Breast epithelium (tissue), 4 donors: ENCODE measurements around the gene GPR85. TPM values are rescaled to one million over a fixed set of nuclear protein-coding genes. Genes with fewer than 3 reads are reported as not detected.

Experiments
- DNase-seq, 2 donors: peaks; one replicate each; pipeline ENCODE4 v3.0.0-alpha.2; 2019; ENCODE audit warnings: low spot score in 2 of 2
- H3K27ac ChIP-seq, 2 donors: fragments of 200-600 bp; sonication (generic) in 1 of 2; one replicate each; pipeline ENCODE4 v1.5.1; 2016 to 2019; ENCODE audit warnings: mild to moderate bottlenecking in 1 of 2
- H3K27me3 ChIP-seq, 2 donors: fragments of 200-600 bp; sonication (generic) in 1 of 2; one replicate each; pipeline versions ENCODE4 v1.5.1 to v1.6.0; 2017 to 2019; ENCODE audit warnings: control low read depth in 1 of 2, mild to moderate bottlenecking in 1 of 2
- H3K36me3 ChIP-seq: fragments of 200-600 bp; one replicate; pipeline ENCODE4 v1.5.1; 2019
- H3K4me1 ChIP-seq, 2 donors: fragments of 200-600 bp; sonication (generic); one replicate each; pipeline ENCODE4 v1.5.1; 2016 to 2019; ENCODE audit warnings: control low read depth in 1 of 2
- H3K4me3 ChIP-seq, 3 donors: fragments of 200-600 bp; sonication (generic); 1 replicate in 2 of 3; 2 replicates in 1 of 3; pipeline ENCODE4 v1.5.1; 2016 to 2019; ENCODE audit warnings: mild to moderate bottlenecking in 3 of 3, moderate library complexity in 2 of 3
- H3K9me3 ChIP-seq, 2 donors: fragments of 200-600 bp; sonication (generic) in 1 of 2; one replicate each; pipeline ENCODE4 v1.5.1; 2016 to 2019; ENCODE audit warnings: control low read depth in 1 of 2
- POLR2A ChIP-seq: fragments of 450-650 bp; IDR thresholded peaks from one replicate; pipeline ENCODE4 v1.6.1; 2016; ENCODE audit warnings: antibody characterized with exemption, mild to moderate bottlenecking, moderate library complexity
- POLR2AphosphoS5 ChIP-seq, 3 donors: sonication (generic); formaldehyde crosslinking; IDR thresholded peaks; one replicate each; pipeline ENCODE4 v1.6.1; 2017; ENCODE audit warnings: antibody characterized with exemption in 3 of 3
- intact Hi-C: fragments of 100-400 bp; cut with DNase I; formaldehyde crosslinking; loops from one replicate; pipeline ENCODE4 v1.15.1; 2023; ENCODE audit warnings: low total_unique reads
- total RNA-seq, 3 donors: library from RNA; depleted of rRNA; stranded (reverse); fragments of >200 nt; gene quantifications; one replicate each; pipeline ENCODE4 v1.1.0, GENCODE V29; 2016
- TF ChIP-seq, protein P1 (sequence below), 3 donors: fragments of 450-650 bp; IDR thresholded peaks; one replicate each; pipeline ENCODE4 v1.5.1; 2016 to 2017; ENCODE audit warnings: antibody characterized with exemption in 3 of 3, mild to moderate bottlenecking in 3 of 3, moderate library complexity in 3 of 3

GPR85 gene
- total RNA-seq, 3 donors from 2014 or later = 0.29 to 1.6 (median 0.33) TPM

GRCh38 chr7:113093561-113093960 lies 6.9 kb upstream of the GPR85 start:
- H3K4me3 ChIP-seq = no peak overlapping the region
- no peaks in the 10 kb centered on the region for H3K9me3 ChIP-seq
- TF ChIP-seq POLR2AphosphoS5 (IDR thresholded peaks at IDR 0.05) = no peak
- no peak for TF ChIP-seq POLR2A
- TF ChIP-seq, protein P1, sequence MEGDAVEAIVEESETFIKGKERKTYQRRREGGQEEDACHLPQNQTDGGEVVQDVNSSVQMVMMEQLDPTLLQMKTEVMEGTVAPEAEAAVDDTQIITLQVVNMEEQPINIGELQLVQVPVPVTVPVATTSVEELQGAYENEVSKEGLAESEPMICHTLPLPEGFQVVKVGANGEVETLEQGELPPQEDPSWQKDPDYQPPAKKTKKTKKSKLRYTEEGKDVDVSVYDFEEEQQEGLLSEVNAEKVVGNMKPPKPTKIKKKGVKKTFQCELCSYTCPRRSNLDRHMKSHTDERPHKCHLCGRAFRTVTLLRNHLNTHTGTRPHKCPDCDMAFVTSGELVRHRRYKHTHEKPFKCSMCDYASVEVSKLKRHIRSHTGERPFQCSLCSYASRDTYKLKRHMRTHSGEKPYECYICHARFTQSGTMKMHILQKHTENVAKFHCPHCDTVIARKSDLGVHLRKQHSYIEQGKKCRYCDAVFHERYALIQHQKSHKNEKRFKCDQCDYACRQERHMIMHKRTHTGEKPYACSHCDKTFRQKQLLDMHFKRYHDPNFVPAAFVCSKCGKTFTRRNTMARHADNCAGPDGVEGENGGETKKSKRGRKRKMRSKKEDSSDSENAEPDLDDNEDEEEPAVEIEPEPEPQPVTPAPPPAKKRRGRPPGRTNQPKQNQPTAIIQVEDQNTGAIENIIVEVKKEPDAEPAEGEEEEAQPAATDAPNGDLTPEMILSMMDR (IDR thresholded peaks at IDR 0.05) = no peak
- DNase-seq = no peak
- H3K36me3 ChIP-seq = no peaks in the 10 kb centered on the region
- no peaks in the 10 kb centered on the region for H3K27me3 ChIP-seq
- intact Hi-C loops = no loop called here
- no peak overlapping the region for H3K27ac ChIP-seq
- no peaks in the 10 kb centered on the region for H3K4me1 ChIP-seq

DNA sequence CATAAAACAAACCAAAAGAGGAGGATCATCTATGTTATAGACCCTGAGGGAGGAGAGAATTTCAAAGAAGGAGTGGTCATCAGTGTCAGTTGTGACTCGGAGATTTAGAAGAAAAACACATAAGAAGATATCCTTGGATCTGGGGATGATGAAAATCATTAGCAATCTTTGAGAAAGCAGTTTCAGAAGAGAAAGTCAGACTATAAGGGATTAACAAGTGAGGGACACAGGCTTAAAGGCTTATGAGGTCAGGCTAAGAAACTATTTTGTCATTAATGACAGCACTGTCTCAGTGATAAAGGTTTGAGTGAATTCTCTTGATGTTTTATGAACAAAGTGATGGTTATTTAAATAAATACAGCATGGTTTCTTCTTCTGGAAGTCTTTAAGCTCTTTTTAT lies 6.1 kb upstream of the GPR85 start:
- no peaks in the 10 kb centered on the region for H3K4me1 ChIP-seq
- no peak for DNase-seq
- TF ChIP-seq, protein P1 (IDR thresholded peaks at IDR 0.05) = no peak
- TF ChIP-seq POLR2A (no peak), POLR2AphosphoS5 (IDR thresholded peaks at IDR 0.05) (no peak)
- H3K4me3 ChIP-seq = no peak overlapping the region
- no peaks in the 10 kb centered on the region for H3K27me3 ChIP-seq
- H3K9me3 ChIP-seq = no peaks in the 10 kb centered on the region
- intact Hi-C loops = no loop called here
- no peak overlapping the region for H3K27ac ChIP-seq
- no peaks in the 10 kb centered on the region for H3K36me3 ChIP-seq

- no peak overlapping the region for H3K27ac ChIP-seq
- DNase-seq = no peak
- no peaks in the 10 kb centered on the region for H3K9me3 ChIP-seq
- no peak for TF ChIP-seq POLR2A
- TF ChIP-seq POLR2AphosphoS5 (IDR thresholded peaks at IDR 0.05) = no peak
- TF ChIP-seq, protein P1 (IDR thresholded peaks at IDR 0.05) = no peak
- intact Hi-C loops = no loop called here
- no peaks in the 10 kb centered on the region for H3K36me3 ChIP-seq
- peaks cover 0 to 4% of the 10 kb centered on the region in 2 donors for H3K4me1 ChIP-seq
- H3K27me3 ChIP-seq = peaks cover 0 to 9% of the 10 kb centered on the region in 2 donors
- peak overlapping the region; percentile 47 to 69 (median 50) for H3K4me3 ChIP-seq
These were observed 708 bp upstream of the GPR85 start for GRCh38 chr7:113087071-113087998.

DNA sequence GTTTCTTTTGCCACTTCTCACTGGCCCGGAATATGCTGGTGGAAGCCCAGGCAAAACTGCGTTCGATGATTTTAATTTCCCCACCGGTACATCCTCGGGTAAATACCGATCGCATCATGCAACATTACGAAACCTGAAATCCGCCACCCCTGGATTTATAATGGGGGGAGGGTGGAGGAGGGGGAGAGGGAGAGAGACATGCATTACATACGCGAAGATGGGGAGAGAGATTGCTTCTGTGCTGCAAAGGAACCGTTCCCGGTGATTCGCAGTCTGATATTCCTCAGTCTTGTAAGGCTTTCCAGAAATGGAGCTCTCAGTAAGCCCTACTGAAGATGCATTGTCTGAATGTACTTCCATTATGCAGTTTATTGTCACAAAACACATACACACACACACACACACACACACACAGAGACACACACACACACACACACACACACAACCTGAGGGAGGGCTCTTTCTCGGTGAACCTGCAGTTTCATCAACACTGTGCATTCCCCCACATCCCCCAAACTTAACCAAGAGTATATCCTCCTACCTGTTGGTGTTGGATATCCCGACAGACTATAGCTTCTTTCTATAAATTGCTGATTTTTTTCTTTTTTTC lies 741 bp downstream of the GPR85 start:
- Histone ChIP-seq H3K4me3 (peak overlapping the region; percentile 47 to 60 (median 50)), H3K36me3 (no peaks in the 10 kb centered on the region), H3K9me3 (no peaks in the 10 kb centered on the region), H3K4me1 (peaks cover 0 to 4% of the 10 kb centered on the region in 2 donors), H3K27ac (no peak overlapping the region), H3K27me3 (peaks cover 0 to 9% of the 10 kb centered on the region in 2 donors)
- TF ChIP-seq POLR2AphosphoS5 (IDR thresholded peaks at IDR 0.05) (no peak), POLR2A (no peak)
- TF ChIP-seq, protein P1 (IDR thresholded peaks at IDR 0.05) = no peak
- DNase-seq = no peak
- intact Hi-C loops = no loop called here
